ENCODE data around the gene COX4I2.

DNA sequence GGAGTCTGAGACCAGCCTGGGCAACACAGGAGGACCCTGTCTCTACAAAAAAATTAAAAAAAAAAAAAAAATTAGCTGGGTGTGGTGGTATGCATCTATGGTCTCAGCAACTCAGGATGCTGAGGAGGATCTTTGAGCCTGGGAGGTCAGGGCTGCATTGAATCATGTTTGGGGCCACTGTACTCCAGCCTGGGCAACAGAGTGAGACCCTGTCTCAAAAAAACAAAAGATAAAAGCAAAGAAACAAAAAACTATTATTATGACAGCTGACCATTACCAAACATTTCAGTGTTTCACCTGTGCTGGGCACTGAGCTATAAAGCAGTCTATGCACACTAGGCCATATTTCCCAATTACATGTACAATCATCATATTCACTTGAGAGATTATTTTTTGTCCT lies 35.7 kb downstream of the COX4I2 start:
- TF ChIP-seq CTCF (IDR thresholded peaks at IDR 0.05) (no peak), POLR2A (IDR thresholded peaks at IDR 0.05) (no peak)
